NCI-H446 (cell line): ENCODE data around the gene IL21.

ENCODE experiments used
- DNase-seq, 2 experiments: peaks; one replicate each; lab custom pipeline; 2025; lab: John Stamatoyannopoulos, UW

Gene IL21

DNA sequence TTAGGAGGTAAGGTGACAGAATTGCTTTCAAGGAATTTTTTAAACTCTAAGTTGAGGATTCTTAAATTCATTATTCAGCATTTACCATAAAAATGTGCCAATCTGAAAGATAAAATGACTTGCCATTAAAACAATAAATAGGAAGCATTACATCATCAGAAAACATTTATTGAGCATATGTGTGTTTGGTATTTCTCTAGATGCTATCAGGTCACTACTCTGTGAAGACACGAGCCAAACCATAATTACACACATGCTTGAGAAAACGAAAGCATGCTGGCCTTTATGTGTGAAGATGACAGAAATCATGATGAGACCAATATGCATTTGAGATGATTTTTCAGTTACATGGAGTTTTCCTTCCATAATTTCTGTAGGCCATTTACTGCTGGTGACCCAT is 12.3 kb upstream of the IL21 start:
- no peak for DNase-seq

- no peak for DNase-seq
Measured at GRCh38 chr4:122632396-122633143, 11.7 kb upstream of the IL21 start.

GRCh38 chr4:122625156-122625555 is 4.3 kb upstream of the IL21 start:
- DNase-seq = no peak

DNA sequence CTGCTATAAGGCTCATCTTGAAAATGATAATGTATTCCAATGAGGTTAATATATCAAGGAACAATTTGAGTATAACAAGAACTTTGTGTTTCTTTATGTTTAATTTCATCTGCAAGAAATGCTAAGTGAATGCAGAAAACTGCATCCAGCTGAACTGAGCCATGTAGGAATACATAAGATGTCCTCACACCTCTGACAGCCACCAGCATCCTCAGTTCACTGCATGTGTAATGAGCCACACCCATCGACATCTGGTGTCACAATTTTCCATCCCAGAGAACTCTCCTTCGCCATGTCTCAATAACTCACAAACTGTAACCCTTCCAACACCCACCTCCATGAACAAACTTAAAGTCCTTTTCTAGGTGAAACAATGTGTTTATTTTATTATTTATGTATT is 3.3 kb upstream of the IL21 start:
- DNase-seq = no peak

DNA sequence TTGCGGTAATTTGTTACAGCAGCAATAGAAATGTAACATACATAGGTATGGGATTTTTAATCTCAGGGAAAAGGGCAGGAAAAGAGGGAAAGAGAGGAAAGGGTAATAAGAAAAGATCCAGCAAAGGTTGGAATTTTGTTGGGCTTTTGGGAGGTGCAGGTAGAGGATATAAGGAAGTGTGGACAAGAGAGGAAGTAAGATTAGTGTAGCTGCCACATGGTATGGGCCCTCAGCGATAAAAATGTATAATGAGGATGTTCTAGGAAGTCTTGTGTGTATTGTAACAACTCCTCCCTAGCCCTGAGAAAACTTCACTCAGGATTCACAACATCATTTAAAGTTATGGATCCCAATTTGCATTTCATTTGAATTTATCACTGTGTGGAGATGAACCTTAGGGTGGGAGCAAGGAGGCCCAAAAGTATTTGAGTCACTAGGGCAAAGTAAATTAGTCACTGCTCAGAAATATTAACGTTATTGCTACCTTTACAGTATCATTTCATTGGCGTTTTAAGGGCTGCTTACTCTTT is 2.8 kb upstream of the IL21 start:
- DNase-seq = no peak

GRCh38 chr4:122622400-122622799 is 1.5 kb upstream of the IL21 start:
- no peak for DNase-seq

- DNase-seq = no peak
Measured at GRCh38 chr4:122619611-122620010, 1.3 kb downstream of the IL21 start.

DNA sequence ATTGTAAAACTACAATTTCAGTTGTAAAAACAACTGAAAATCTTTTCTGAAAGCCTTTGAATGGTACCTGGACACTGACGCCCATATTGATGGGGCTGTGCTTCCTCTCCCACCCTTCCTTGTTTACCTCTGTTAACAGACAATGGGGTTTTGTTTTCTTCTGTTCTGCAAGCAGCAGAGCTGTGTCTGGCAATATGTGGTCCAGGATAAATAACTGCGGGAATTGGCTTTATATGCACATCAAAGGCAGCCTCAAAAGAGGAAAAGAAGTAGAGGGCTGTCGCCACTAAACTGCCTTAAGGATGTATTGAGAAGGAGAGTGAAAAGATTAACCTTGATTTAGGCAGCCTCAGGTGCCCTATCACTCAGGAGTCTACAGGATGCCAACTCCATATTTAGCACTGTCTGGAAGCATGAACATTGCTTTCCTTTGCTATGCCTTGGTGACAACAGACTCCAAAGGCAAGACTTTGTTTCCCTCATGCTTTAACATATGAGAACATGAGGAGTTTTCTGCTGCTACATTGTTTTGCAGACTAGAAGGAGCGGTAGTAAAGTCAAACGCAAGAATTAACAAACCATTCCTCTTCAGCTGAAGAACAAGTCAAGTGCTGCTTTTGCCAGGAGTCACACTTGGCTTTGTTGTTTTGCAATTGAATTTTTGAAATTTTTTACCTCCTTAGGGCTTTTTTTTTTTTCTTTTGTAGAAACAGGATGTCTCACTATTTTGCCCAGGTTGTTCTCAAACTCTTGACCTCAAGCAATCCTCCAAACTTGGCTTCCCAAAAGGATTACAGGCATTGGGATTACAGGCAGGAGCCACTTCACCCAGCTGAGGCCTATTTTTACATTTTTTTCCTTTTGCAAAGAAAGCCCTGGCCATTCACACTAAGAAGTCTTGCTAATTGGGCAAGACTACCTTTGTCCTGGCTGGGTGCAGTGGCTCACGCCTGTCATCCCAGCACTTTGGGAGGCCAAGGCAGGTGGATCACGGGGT is 3.0 kb downstream of the IL21 start:
- no peak for DNase-seq

GRCh38 chr4:122616915-122617596 is 3.8 kb downstream of the IL21 start:
- no peak for DNase-seq

DNA sequence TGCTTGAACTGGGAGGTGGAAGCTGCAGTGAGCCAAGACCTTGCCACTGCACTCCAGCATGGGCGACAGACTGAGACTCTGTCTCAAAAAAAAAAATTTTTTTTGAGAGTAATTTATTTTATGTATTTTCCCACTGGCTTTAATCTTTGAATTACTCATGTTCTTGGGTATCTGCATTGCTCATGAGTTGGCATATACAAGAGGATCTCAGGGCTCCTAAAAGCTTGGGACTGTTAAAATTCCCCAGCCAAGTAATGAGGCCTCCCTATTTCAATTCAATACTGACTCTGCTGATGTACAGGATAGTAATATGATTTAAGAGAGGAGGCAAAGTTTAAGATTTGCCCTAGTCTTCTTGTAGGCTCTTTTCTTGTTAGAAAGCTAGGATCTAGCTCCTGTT is 6.2 kb downstream of the IL21 start:
- DNase-seq = no peak

DNA sequence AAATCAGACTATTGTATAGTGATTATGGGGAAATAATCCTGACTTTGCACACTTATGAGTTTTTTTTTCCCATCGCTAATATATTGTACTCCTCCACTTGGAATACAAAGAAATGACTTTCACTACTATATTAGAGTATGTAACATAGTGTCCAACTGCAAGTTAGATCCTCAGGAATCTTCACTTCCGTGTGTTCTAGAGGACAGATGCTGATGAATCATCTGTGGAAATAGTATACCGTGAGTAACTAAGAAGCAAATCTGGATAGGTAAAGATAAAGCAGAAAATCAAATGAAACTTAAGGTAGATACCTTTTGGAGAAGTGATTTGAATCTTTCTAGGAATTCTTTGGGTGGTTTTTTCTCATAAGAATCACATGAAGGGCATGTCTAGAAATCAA is 8.3 kb downstream of the IL21 start:
- DNase-seq = no peak

- DNase-seq = no peak
Measured at GRCh38 chr4:122606364-122607043, 14.4 kb downstream of the IL21 start.

GRCh38 chr4:122604146-122604545 is 16.7 kb downstream of the IL21 start:
- no peak for DNase-seq

DNA sequence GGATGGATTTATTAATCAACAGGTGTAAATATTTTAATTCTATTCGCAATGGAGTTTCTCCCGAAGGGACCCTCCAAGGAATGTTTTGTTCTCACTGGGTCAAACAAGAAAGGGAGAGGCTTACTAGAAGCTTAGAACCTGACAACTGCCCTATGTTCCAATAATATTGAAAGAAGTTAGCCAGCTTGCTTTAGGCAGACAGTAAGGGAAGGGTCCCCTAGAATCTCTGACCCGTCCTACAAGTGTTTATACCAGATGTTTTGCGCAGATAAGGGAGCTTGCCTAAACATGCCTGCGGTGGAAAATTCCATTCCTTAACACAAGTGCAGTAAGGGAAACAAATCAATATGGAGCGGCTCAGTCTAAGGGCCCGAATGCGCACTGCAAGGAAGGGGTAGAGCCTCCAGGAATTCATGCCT is 17.7 kb downstream of the IL21 start:
- no peak for DNase-seq

- no peak for DNase-seq
Measured at GRCh38 chr4:122602277-122603142, 18.4 kb downstream of the IL21 start.

- no peak for DNase-seq
Measured at GRCh38 chr4:122591196-122591595, 29.7 kb downstream of the IL21 start.

GRCh38 chr4:122588453-122589238 is 32.2 kb downstream of the IL21 start:
- no peak for DNase-seq

- DNase-seq = no peak
Measured at GRCh38 chr4:122584519-122584918, 36.3 kb downstream of the IL21 start.

- no peak for DNase-seq
Measured at GRCh38 chr4:122583906-122584305, 37.0 kb downstream of the IL21 start.
